Putamen (tissue), 1 donor: ENCODE measurements around the gene SYNDIG1.

Experiments
- DNase-seq: peaks from one replicate; pipeline ENCODE4 v3.0.0-alpha.2; 2016; ENCODE audit warnings: low spot score

Gene SYNDIG1

GRCh38 chr20:24528583-24529368, 59.3 kb downstream of the SYNDIG1 start:
- DNase-seq = no peak

DNA sequence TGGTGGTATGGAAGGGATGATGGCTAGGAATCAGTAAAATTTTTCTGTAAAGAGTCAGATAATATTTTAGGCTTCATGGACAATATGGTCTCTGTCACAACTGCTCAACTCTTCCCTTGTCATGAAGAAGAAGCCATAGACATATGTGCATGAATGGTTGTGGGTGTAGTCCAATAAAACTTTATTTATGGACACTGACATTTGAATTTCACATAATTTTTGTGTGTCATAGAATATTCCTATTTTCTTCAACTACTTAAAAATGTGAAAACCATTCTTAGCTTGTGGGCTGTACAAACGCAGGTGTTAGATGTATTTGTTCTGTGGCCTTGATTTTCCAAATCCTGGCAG, 59.9 kb downstream of the SYNDIG1 start:
- DNase-seq = no peak

DNA sequence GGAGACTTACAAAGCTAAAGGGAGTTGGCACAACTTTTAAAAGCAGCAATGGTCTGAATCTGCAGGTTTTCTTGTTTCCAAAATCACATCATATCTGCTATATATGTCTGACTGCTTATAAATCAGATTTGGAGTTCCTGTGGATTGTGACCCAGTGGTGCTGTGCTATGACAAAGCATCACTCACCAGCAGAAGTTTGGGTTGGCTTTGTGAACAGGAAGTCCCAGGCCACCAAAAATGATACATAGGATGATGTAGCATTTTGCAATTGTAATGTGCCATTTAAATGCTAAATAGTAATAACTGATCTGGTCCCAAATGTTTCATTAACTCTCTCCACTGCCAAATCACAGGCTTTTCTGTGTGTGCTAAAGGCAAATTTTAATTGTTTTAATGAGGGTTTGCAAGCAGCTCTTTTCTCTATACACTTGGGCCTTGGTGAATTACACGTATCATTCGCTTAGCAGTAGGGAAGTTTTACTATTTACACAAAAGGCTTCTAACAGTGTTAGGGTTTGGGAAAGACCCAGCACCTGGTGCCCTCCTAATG, 60.8 kb downstream of the SYNDIG1 start:
- no peak for DNase-seq

GRCh38 chr20:24531202-24531601, 61.8 kb downstream of the SYNDIG1 start:
- DNase-seq = peak; percentile 33

DNA sequence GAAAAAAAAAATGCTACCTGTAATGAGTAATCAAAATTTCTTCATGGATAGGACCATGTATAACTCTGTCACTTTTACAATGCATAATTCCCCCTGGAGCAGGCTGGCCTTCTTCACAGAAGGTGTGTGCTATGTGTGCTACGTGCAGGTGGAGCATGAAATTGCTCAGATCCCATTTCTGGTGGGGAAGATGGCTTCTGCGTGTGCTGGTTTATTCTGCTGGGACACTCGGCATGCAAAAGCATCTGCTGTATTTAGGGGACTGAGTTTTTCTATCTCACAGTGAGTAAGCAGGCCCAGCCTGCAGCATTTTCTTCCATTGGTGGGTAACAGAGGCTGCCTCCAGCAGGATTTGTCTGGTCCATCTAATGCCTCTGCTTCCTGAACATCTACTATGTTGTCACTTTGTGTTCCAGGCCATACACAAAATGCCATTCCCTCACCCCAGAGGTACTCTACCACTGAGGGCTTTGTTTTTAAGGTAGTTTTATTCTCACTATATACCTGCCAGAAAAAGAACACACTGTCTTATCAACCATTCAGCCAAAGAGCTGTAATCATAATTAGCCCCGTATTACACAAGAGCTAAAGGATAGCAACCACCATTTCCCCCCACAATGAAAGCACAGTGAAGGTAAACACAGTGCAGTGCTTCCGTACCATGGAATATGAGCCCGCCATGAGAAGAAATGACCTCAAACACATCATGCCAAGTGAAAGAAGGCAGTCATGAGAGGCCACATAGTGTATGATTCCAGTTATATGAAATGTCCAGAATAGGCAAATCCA, 62.4 kb downstream of the SYNDIG1 start:
- DNase-seq = no peak

- DNase-seq = no peak
Observed at GRCh38 chr20:24533449-24533848, 64.0 kb downstream of the SYNDIG1 start.

GRCh38 chr20:24534282-24534681, 64.9 kb downstream of the SYNDIG1 start:
- DNase-seq = no peak

- DNase-seq = no peak
Observed at GRCh38 chr20:24535941-24536730, 66.7 kb downstream of the SYNDIG1 start.

DNA sequence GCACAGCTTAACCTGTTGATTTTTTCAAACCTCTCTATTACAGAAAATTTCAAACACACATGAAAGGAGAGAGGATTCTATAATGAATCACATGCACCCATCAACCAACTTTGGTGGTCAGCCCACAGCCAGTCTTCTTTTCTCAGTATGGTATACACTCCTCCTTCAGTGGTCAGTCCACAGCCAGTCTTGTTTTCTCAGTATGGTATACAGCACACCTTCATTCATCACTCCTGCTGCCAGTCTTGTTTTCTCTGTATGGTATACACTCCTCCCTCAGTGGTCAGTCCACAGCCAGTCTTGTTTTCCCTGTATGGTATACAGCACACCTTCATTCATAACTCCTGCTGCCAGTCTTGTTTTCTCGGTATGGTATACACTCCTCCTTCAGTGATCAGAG, 67.8 kb downstream of the SYNDIG1 start:
- DNase-seq = no peak

GRCh38 chr20:24542721-24543120, 73.3 kb downstream of the SYNDIG1 start:
- peak; percentile 64 for DNase-seq

DNA sequence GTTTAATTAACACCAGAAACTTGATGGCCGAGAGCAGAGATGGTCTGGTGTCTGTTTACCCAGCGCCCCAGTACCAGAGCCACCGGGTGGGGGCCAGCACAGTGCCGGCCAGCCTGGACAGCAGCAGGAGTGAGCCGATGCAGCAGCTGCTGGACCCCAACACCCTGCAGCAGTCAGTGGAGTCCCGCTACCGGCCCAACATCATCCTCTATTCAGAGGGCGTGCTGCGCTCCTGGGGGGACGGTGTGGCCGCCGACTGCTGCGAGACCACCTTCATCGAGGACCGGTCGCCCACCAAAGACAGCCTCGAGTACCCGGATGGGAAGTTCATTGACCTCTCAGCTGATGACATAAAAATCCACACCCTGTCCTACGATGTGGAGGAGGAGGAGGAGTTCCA, 73.7 kb downstream of the SYNDIG1 start:
- DNase-seq = no peak

DNA sequence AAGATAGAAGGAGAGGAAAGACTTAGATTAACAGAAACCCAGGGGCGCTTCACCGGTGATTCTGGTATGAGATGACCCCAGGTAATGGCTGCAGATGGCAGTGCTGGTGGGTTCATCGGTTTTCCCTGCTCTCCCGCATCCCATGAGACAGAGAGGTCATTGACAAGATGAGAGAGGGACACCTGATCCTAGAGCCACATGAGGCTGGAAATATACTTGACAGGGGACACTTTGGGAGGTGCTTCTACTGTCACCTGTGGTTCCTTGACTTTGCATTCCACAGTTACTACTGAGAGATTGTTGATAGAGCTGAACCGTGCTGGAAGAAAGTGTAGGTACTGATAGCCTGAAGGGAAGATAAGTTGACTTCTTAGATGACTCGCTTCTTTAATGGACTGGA, 74.3 kb downstream of the SYNDIG1 start:
- DNase-seq = no peak

- DNase-seq = no peak
Observed at GRCh38 chr20:24544371-24544770, 74.9 kb downstream of the SYNDIG1 start.

DNA sequence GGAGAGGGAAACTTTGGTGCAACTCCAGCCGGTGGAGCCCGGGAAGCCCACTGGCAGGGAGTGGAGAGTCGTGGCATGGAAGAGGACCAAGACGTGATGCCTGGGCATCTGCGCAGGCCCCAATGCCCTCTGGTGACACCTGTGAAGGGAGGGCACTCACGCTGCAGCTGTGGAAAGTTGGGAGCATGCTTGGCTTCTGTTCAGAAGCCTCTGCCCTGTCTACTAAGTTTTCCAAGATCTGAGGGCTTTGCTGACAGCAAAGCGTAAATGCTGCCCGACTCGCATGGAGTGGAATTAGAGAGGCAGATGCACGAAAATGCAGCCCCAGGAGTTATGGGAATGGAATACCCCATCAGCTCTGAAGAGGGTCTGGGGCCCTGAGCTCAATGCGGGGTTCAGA, 75.7 kb downstream of the SYNDIG1 start:
- DNase-seq = no peak

GRCh38 chr20:24546232-24546892, 76.9 kb downstream of the SYNDIG1 start:
- DNase-seq = no peak

GRCh38 chr20:24547967-24548366, 78.5 kb downstream of the SYNDIG1 start:
- no peak for DNase-seq

DNA sequence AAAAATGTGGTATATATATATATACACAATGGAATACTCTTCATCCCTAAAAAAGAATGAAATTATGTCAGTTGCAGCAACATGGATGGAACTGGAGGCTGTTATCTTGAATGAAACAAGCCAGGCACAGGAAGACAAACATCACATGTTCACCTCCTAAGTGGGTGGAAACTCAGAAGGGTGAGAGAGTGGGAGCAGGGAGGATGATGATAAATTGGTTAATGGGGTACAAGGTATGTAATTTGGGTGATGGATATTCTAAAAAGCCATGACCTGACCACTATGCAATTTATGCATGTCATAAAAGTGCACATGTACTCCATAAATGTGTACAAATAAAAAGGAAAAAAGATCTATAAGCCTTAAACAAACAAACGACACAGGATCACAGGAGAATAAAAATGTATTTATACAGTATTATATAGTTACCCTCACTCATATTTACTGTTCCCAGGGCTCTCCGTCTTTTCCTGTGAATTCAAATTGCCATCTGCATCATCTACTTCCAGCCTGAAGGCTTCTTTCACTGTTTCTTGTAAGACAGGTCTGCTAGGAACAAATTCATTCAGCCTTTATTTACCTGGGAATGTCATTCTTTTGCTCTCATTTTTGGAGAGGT, 89.8 kb downstream of the SYNDIG1 start:
- no peak for DNase-seq

- DNase-seq = no peak
Observed at GRCh38 chr20:24560571-24561491, 91.4 kb downstream of the SYNDIG1 start.

DNA sequence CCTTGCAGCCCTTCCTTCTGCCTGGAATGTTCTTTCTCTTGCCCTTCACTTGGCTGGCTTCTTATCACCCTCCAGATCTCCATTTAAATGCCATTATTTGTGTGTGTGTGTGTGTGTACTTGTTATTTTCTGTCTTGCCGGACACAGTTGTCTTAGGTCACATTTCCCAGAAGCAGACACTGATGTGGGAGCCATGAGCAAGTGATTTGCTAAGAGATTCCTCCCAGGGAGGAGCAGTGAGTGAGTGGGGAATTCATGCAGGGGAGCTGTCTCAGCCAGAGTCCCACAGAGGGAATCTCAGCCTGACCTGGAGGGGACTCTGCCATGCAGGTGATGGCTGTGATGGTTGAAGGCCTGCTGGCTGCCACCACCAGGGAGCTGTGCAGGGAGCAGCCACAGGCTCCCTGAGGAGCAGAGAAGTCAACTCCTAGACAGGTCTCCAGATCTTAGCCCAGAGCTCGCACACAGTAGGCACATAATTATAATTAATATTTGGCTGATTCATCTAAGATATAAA, 96.5 kb downstream of the SYNDIG1 start:
- no peak for DNase-seq

- DNase-seq = no peak
Observed at GRCh38 chr20:24566656-24567055, 97.2 kb downstream of the SYNDIG1 start.
